SH-SY5Y (cell line): ENCODE results near the gene MICU2.

Experiments
- GATA2 ChIP-seq: IDR thresholded peaks from 2 replicates; pipeline ENCODE4 v1.6.1; 2011; ENCODE audit warnings: mild to moderate bottlenecking, low read depth, low read length
- GATA3 ChIP-seq: IDR thresholded peaks from 2 replicates; pipeline ENCODE4 v1.6.1; 2011; ENCODE audit warnings: low read depth, mild to moderate bottlenecking, low read length, moderate library complexity

- TF ChIP-seq GATA2 (no peak), GATA3 (no peak)
Observed at GRCh38 chr13:21638319-21639282, 34.6 kb upstream of the MICU2 start.
